T-helper 2 cell treated with Interferon-gamma antibody and Interleukin-4, amounts not matched to agents 100 ng/mL and 5 ng/mL, for 36 hours (primary cell): ENCODE results near the gene LTA4H. TPM values are rescaled to one million over a fixed set of nuclear protein-coding genes. Genes with fewer than 3 reads are reported as not detected.

Source experiments
- intact Hi-C: fragments of 100-400 bp; cut with micrococcal nuclease; formaldehyde crosslinking; loops from one replicate; pipeline ENCODE4 v1.15.1; 2023
- total RNA-seq: library from RNA; stranded (reverse); gene quantifications from 2 replicates; pipeline ENCODE4 v1.2.3, GENCODE V29; 2022

LTA4H gene
- total RNA-seq, 1 donor from 2014 or later = 47.5 TPM

GRCh38 chr12:95966287-95966870, 69.0 kb downstream of the LTA4H start:
- intact Hi-C loops = no loop called here

DNA sequence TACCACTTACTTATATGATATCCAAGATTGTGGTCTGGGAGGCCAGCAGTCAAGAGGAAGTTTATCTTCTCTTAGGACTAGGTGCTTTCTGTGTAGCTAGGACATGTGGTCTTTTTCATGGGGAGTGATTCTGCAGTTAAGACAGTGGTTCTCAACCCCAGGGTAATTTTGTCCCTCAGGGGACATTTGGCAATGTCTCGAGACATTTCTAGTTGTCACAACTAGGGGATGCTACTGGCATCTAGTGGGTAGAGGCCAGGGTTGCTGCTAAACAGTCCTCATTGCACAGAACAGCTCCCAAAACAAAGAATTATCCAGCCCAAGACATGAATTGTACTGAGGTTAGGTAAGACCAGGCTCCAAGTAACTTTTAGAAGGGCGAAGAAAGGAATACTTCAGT, 72.3 kb downstream of the LTA4H start:
- intact Hi-C loops = no loop called here

GRCh38 chr12:95962222-95962621, 73.2 kb downstream of the LTA4H start:
- intact Hi-C loops = no loop called here

- intact Hi-C loops = no loop called here
Measured at GRCh38 chr12:95960241-95960640, 75.1 kb downstream of the LTA4H start.

GRCh38 chr12:95959107-95959506, 76.3 kb downstream of the LTA4H start:
- intact Hi-C loops = loop anchor here (1.0 kb wide), 1 partner anchor 41 kb away; no protein-coding TSS in a partner anchor

- intact Hi-C loops = no loop called here
Measured at GRCh38 chr12:95956557-95957145, 78.7 kb downstream of the LTA4H start.

DNA sequence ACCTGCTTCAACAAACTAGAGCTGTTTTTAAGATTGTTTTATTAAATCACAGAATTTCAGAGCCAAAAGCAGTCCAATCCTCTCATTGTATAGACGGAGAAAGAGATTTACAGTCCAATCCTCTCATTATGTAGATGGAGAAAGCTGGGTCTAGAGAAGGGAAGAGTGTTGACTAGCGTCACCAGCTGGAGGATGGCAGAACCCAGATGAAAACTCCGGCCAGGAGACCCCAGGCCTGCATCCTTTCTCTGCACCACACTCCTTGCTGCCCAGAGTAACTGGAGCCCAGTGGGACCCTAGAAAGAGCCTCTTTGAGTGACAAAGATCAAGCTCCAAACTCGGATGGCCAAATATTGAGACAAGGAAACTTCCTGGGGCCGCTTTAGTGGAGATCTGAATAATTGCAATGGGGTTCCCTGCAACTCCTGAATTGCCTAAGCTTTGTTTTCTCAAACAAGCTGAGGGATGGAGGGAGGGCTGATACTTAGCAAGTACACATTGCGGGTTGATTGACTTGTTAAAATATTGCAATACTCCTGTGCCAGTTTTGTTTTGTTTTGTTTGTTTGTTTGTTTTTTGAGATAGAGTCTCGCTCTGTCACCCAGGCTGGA, 79.7 kb downstream of the LTA4H start:
- intact Hi-C loops = no loop called here

DNA sequence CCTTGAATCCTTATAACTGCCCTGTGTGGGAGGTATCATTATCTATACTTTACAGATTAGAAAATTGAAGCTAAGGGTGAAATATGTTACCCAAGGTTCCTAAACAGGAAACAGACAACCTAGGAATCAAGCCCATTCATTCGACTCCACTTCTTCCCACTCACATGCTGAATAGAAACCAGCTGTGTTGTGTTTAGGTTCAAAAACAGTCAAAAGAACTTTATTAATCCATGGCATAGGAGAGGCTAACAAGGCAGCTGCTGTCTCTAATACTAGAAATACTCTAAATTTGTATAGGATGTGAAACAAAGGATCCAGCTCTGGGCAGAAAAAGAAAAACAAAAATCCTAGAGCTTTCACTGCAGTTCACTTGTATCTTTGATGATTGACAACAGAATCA, 82.4 kb downstream of the LTA4H start:
- intact Hi-C loops = no loop called here

GRCh38 chr12:95951515-95951914, 83.9 kb downstream of the LTA4H start:
- intact Hi-C loops = no loop called here

Other genes with a start within 250 kb of the LTA4H start
- gene NTN4, start 244.8 kb downstream of the LTA4H start, total RNA-seq = not detected in 2 replicates
- gene SNRPF, start 176.6 kb downstream of the LTA4H start, total RNA-seq = 47.2 and 50.5 TPM in 2 replicates
- 0.09 and 0.14 TPM in 2 replicates for gene CCDC38, start 93.0 kb downstream of the LTA4H start, total RNA-seq
- 0.52 and 0.86 TPM in 2 replicates for gene AMDHD1, start 92.3 kb downstream of the LTA4H start, total RNA-seq
- gene HAL, start 39.2 kb downstream of the LTA4H start, total RNA-seq = 0.41 and 0.64 TPM in 2 replicates
- 29.8 and 31.4 TPM in 2 replicates for gene ELK3, start 158.8 kb upstream of the LTA4H start, total RNA-seq